ENCODE measurements around the gene PRPF39.

- TF ChIP-seq, protein P1, sequence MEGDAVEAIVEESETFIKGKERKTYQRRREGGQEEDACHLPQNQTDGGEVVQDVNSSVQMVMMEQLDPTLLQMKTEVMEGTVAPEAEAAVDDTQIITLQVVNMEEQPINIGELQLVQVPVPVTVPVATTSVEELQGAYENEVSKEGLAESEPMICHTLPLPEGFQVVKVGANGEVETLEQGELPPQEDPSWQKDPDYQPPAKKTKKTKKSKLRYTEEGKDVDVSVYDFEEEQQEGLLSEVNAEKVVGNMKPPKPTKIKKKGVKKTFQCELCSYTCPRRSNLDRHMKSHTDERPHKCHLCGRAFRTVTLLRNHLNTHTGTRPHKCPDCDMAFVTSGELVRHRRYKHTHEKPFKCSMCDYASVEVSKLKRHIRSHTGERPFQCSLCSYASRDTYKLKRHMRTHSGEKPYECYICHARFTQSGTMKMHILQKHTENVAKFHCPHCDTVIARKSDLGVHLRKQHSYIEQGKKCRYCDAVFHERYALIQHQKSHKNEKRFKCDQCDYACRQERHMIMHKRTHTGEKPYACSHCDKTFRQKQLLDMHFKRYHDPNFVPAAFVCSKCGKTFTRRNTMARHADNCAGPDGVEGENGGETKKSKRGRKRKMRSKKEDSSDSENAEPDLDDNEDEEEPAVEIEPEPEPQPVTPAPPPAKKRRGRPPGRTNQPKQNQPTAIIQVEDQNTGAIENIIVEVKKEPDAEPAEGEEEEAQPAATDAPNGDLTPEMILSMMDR (IDR thresholded peaks at IDR 0.05) = no peak
- TF ChIP-seq POLR2A (IDR thresholded peaks at IDR 0.05) = no peak
These were observed 30.4 kb downstream of the PRPF39 start for GRCh38 chr14:45114327-45114726.
